ENCODE measurements around the gene PRCP. TPM values are rescaled to one million over a fixed set of nuclear protein-coding genes. Genes with fewer than 3 reads are reported as not detected.
"Not testable (repeated sequence)": the region's sequence is repeated elsewhere in the genome, so short reads cannot be mapped to it uniquely, and the experiment has no call there.

PRCP gene
- total and polyA plus RNA-seq, 4 donors: 27.3 to 55.2 (median 41.2) TPM

DNA sequence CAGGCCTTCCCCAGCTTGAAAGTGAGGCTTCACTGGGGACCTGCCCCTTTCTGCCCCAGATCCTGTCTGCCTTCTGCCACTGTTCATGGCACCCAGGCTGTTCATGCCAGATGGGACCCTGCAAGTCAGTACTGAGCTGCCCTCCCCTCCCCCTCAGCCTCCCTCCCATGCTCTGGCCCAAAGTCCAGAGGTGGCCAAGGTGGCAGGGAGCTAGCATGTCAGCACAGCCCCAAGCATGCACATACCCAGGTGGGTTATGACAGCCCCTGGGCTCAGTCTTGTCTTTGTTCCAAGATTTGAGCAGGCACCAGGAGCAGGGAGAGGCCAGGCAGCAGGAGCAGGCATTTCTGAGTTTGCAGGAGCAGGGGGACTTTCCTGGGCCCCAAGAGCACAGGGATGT is 45.5 kb upstream of the PRCP start:
- no peak overlapping the region for H3K9ac ChIP-seq (ENCODE audit: low read depth in 1 of 2, low read length in 2 of 2)
- H3K9me3 ChIP-seq (ENCODE audit: control insufficient read depth in 4 of 4, low read length in 3 of 4): no peaks in the 10 kb centered on the region
- no peak overlapping the region for H3K27ac ChIP-seq (ENCODE audit: low read depth in 1 of 2, low read length in 2 of 2)
- TF ChIP-seq, protein P1, sequence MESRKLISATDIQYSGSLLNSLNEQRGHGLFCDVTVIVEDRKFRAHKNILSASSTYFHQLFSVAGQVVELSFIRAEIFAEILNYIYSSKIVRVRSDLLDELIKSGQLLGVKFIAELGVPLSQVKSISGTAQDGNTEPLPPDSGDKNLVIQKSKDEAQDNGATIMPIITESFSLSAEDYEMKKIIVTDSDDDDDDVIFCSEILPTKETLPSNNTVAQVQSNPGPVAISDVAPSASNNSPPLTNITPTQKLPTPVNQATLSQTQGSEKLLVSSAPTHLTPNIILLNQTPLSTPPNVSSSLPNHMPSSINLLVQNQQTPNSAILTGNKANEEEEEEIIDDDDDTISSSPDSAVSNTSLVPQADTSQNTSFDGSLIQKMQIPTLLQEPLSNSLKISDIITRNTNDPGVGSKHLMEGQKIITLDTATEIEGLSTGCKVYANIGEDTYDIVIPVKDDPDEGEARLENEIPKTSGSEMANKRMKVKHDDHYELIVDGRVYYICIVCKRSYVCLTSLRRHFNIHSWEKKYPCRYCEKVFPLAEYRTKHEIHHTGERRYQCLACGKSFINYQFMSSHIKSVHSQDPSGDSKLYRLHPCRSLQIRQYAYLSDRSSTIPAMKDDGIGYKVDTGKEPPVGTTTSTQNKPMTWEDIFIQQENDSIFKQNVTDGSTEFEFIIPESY (IDR thresholded peaks at IDR 0.05): no peak
- no peaks in the 10 kb centered on the region for H3K4me1 ChIP-seq (ENCODE audit: control insufficient read depth in 4 of 4, insufficient read depth in 4 of 4, low read length in 3 of 4)
- DNase-seq (ENCODE audit: low spot score): no peak
- H3K36me3 ChIP-seq (ENCODE audit: control insufficient read depth in 4 of 4, insufficient read depth in 3 of 4, low read depth in 1 of 4, low read length in 3 of 4): no peaks in the 10 kb centered on the region
- H3K4me3 ChIP-seq (ENCODE audit: low read depth in 1 of 3, low read length in 3 of 3): no peak overlapping the region
- no peaks in the 10 kb centered on the region for H3K27me3 ChIP-seq (ENCODE audit: control insufficient read depth in 4 of 4, insufficient read depth in 4 of 4, low read length in 3 of 4)

DNA sequence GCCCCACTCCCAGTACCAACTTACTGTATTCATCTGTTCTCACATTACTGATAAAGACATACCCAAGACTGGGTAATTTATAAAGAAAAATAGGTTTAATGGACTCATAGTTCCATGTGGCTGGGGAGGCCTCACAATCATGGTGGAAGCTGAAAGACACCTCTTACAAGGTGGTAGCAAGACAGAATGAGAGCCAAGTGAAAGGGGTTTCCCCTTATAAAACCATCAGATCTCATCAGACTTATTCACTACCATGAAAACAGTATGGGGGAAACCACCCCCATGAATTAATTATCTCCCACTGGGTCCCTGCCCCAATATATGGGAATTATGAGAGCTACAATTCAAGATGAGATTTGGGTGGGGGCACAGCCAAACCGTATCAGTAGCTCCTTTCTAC is 44.8 kb upstream of the PRCP start:
- H3K9me3 ChIP-seq (ENCODE audit: control insufficient read depth in 4 of 4, low read length in 3 of 4); H3K4me1 ChIP-seq (ENCODE audit: control insufficient read depth in 4 of 4, insufficient read depth in 4 of 4, low read length in 3 of 4); DNase-seq (ENCODE audit: low spot score); H3K27me3 ChIP-seq (ENCODE audit: control insufficient read depth in 4 of 4, insufficient read depth in 4 of 4, low read length in 3 of 4); H3K27ac ChIP-seq (ENCODE audit: low read depth in 1 of 2, low read length in 2 of 2); H3K36me3 ChIP-seq (ENCODE audit: control insufficient read depth in 4 of 4, insufficient read depth in 3 of 4, low read depth in 1 of 4, low read length in 3 of 4); H3K4me3 ChIP-seq (ENCODE audit: low read depth in 1 of 3, low read length in 3 of 3); H3K9ac ChIP-seq (ENCODE audit: low read depth in 1 of 2, low read length in 2 of 2): not testable (repeated sequence)
- WGBS: 82% methylated on average over 1 of the region's 1 CpG

DNA sequence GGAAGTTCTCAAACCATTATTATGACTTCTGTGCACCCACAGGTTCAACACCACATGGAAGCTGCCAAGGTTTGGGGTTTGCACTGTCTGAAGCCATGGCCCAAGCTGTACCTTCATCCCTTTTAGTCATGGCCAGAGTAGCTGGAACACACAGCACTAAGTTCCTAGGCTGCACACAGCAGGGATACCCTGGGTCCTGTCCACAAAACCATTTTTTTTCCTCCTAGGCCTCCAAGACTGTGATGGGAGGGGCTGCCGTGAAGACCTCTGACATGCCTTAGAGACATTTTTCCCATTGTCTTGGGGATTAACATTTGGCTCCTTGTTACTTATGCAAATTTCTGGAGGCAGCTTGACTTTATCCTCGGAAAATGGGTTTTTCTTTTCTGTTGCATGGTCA is 44.0 kb upstream of the PRCP start:
- no peak overlapping the region for H3K27ac ChIP-seq (ENCODE audit: low read depth in 1 of 2, low read length in 2 of 2)
- no peaks in the 10 kb centered on the region for H3K9me3 ChIP-seq (ENCODE audit: control insufficient read depth in 4 of 4, low read length in 3 of 4)
- WGBS: 94% methylated on average over 2 of the region's 2 CpGs
- H3K27me3 ChIP-seq (ENCODE audit: control insufficient read depth in 4 of 4, insufficient read depth in 4 of 4, low read length in 3 of 4): no peaks in the 10 kb centered on the region
- H3K4me1 ChIP-seq (ENCODE audit: control insufficient read depth in 4 of 4, insufficient read depth in 4 of 4, low read length in 3 of 4): no peaks in the 10 kb centered on the region
- H3K4me3 ChIP-seq (ENCODE audit: low read depth in 1 of 3, low read length in 3 of 3): no peak overlapping the region
- H3K36me3 ChIP-seq (ENCODE audit: control insufficient read depth in 4 of 4, insufficient read depth in 3 of 4, low read depth in 1 of 4, low read length in 3 of 4): no peaks in the 10 kb centered on the region
- no peak for DNase-seq (ENCODE audit: low spot score)
- TF ChIP-seq, protein P2, sequence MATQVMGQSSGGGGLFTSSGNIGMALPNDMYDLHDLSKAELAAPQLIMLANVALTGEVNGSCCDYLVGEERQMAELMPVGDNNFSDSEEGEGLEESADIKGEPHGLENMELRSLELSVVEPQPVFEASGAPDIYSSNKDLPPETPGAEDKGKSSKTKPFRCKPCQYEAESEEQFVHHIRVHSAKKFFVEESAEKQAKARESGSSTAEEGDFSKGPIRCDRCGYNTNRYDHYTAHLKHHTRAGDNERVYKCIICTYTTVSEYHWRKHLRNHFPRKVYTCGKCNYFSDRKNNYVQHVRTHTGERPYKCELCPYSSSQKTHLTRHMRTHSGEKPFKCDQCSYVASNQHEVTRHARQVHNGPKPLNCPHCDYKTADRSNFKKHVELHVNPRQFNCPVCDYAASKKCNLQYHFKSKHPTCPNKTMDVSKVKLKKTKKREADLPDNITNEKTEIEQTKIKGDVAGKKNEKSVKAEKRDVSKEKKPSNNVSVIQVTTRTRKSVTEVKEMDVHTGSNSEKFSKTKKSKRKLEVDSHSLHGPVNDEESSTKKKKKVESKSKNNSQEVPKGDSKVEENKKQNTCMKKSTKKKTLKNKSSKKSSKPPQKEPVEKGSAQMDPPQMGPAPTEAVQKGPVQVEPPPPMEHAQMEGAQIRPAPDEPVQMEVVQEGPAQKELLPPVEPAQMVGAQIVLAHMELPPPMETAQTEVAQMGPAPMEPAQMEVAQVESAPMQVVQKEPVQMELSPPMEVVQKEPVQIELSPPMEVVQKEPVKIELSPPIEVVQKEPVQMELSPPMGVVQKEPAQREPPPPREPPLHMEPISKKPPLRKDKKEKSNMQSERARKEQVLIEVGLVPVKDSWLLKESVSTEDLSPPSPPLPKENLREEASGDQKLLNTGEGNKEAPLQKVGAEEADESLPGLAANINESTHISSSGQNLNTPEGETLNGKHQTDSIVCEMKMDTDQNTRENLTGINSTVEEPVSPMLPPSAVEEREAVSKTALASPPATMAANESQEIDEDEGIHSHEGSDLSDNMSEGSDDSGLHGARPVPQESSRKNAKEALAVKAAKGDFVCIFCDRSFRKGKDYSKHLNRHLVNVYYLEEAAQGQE (IDR thresholded peaks at IDR 0.05): no peak
- TF ChIP-seq JUND (IDR thresholded peaks at IDR 0.05): no peak
- TF ChIP-seq FOXA2 (IDR thresholded peaks at IDR 0.05): no peak
- TF ChIP-seq HNF4G (IDR thresholded peaks at IDR 0.05): no peak
- TF ChIP-seq, protein P3, sequence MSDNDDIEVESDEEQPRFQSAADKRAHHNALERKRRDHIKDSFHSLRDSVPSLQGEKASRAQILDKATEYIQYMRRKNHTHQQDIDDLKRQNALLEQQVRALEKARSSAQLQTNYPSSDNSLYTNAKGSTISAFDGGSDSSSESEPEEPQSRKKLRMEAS (IDR thresholded peaks at IDR 0.05): no peak
- no peak for TF ChIP-seq EGR1 (IDR thresholded peaks at IDR 0.05; ENCODE audit: low read depth in 2 of 2)
- TF ChIP-seq, protein P4, sequence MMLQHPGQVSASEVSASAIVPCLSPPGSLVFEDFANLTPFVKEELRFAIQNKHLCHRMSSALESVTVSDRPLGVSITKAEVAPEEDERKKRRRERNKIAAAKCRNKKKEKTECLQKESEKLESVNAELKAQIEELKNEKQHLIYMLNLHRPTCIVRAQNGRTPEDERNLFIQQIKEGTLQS (IDR thresholded peaks at IDR 0.05): no peak
- TF ChIP-seq RXRA (IDR thresholded peaks at IDR 0.05): no peak
- no peak for TF ChIP-seq GABPA (IDR thresholded peaks at IDR 0.05 in 1 of 2, conservative IDR thresholded peaks at IDR 0.05 in 1 of 2)
- H3K9ac ChIP-seq (ENCODE audit: low read depth in 1 of 2, low read length in 2 of 2): no peak overlapping the region
